ENCODE results near the gene TBC1D4.

- TF ChIP-seq POLR2A (IDR thresholded peaks at IDR 0.05) (no peak), CTCF (IDR thresholded peaks at IDR 0.05) (no peak)
Observed at GRCh38 chr13:75312884-75313520, 169.0 kb downstream of the TBC1D4 start.
